Body of pancreas (tissue), 4 donors: ENCODE data around the gene ATP11A. TPM values are rescaled to one million over a fixed set of nuclear protein-coding genes. Genes with fewer than 3 reads are reported as not detected.

Experiments
- ATAC-seq: fragments of 150-250 bp; one replicate; pipeline ENCODE4 v1.9.1; 2016
- DNase-seq, 4 donors: peaks; one replicate each; pipeline ENCODE4 v3.0.0-alpha.2; 2019
- H3K27ac ChIP-seq, 4 donors: fragments of 200-600 bp; sonication (generic); 1 replicate in 3 of 4; 2 replicates in 1 of 4; pipeline versions ENCODE4 v1.5.1 to v1.6.1; 2016 to 2019; ENCODE audit warnings: mild to moderate bottlenecking in 1 of 4, mixed read lengths in 1 of 4, moderate library complexity in 1 of 4
- H3K27me3 ChIP-seq, 2 donors: fragments of 200-600 bp; sonication (generic); one replicate each; pipeline ENCODE4 v1.6.0; 2016; ENCODE audit warnings: mild to moderate bottlenecking in 1 of 2
- H3K36me3 ChIP-seq, 2 donors: fragments of 200-600 bp; sonication (generic); replicated peaks in 1 of 2; 2 replicates each; pipeline ENCODE4 v1.5.1; 2016; ENCODE audit warnings: low read depth in 2 of 2; ENCODE audit not compliant: insufficient read depth in 1 of 2
- H3K4me1 ChIP-seq: fragments of 200-600 bp; sonication (generic); one replicate; pipeline ENCODE4 v1.6.0; 2016
- H3K4me3 ChIP-seq, 2 donors: fragments of 200-600 bp; sonication (generic); 1 replicate in 1 of 2; 2 replicates in 1 of 2; pipeline ENCODE4 v1.5.1; 2016 to 2019
- H3K9me3 ChIP-seq, 3 donors: fragments of 200-600 bp; sonication (generic); 1 replicate in 2 of 3; 2 replicates in 1 of 3; pipeline ENCODE4 v1.5.1; 2016
- POLR2A ChIP-seq, 3 donors: fragments of 450-650 bp; IDR thresholded peaks; one replicate each; pipeline ENCODE4 v1.6.1; 2016; ENCODE audit warnings: antibody characterized with exemption in 3 of 3, mild to moderate bottlenecking in 2 of 3
- WGBS, 2 donors: methylation state at CpG; one replicate each; pipeline ENCODE4 v1.1.5; 2017; 5-methylcytosine and 5-hydroxymethylcytosine counted together
- intact Hi-C: fragments of 100-400 bp; cut with DNase I; formaldehyde crosslinking; loops from one replicate; pipeline ENCODE4 v1.15.1; 2023
- total RNA-seq, 2 donors: library from RNA; depleted of rRNA; stranded (reverse); fragments of >200 nt; gene quantifications; one replicate each; pipeline ENCODE4 v1.1.0, GENCODE V29; 2016
- TF ChIP-seq, protein P1 (sequence below), 7 experiments: fragments of 450-650 bp in 4 of 7; fragments of 200-600 bp in 3 of 7; sonication (generic) in 3 of 7; IDR thresholded peaks; one replicate each; pipeline ENCODE4 v1.5.1; 2016 to 2019; ENCODE audit warnings: antibody characterized with exemption in 7 of 7

Gene ATP11A
- total RNA-seq, 2 donors from 2014 or later, result 24.1 to 33.9 TPM

DNA sequence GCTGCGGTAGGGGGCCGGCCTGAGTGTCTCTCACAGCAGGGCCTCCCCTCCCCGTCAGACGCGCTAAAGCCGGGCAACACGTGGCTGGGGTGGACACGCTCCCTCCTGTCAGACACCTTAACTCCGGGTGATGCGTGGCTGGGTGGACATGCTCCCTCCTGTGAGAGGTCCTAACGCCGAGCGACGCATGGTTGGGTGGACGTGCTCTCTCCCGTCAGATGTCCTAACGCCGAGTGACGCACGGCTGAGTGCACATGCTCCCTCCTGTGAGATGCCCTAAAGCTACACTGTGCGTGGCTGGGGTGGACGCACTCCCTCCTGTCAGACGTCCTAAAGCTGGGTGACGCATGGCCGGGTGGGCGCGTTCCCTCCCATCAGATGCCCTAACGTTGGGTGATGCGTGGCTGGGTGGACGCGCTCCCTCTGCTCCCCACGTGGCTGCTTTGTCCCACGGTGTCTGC, 153.1 kb downstream of the ATP11A start:
- intact Hi-C loops, result no loop called here
- Histone ChIP-seq H3K27me3 (no peaks in the 10 kb centered on the region), H3K4me3 (no peak overlapping the region), H3K27ac (no peak overlapping the region), H3K9me3 (no peaks in the 10 kb centered on the region), H3K36me3 (peaks cover 0 to 17% of the 10 kb centered on the region in 2 donors), H3K4me1 (no peaks in the 10 kb centered on the region)
- no peak for ATAC-seq
- 93 to 94% methylated on average over 27 to 32 of the region's 33 CpGs for WGBS, 2 donors
- DNase-seq, result no peak
- TF ChIP-seq POLR2A (IDR thresholded peaks at IDR 0.05), result no peak
- TF ChIP-seq, protein P1, sequence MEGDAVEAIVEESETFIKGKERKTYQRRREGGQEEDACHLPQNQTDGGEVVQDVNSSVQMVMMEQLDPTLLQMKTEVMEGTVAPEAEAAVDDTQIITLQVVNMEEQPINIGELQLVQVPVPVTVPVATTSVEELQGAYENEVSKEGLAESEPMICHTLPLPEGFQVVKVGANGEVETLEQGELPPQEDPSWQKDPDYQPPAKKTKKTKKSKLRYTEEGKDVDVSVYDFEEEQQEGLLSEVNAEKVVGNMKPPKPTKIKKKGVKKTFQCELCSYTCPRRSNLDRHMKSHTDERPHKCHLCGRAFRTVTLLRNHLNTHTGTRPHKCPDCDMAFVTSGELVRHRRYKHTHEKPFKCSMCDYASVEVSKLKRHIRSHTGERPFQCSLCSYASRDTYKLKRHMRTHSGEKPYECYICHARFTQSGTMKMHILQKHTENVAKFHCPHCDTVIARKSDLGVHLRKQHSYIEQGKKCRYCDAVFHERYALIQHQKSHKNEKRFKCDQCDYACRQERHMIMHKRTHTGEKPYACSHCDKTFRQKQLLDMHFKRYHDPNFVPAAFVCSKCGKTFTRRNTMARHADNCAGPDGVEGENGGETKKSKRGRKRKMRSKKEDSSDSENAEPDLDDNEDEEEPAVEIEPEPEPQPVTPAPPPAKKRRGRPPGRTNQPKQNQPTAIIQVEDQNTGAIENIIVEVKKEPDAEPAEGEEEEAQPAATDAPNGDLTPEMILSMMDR (IDR thresholded peaks at IDR 0.05), result no peak

DNA sequence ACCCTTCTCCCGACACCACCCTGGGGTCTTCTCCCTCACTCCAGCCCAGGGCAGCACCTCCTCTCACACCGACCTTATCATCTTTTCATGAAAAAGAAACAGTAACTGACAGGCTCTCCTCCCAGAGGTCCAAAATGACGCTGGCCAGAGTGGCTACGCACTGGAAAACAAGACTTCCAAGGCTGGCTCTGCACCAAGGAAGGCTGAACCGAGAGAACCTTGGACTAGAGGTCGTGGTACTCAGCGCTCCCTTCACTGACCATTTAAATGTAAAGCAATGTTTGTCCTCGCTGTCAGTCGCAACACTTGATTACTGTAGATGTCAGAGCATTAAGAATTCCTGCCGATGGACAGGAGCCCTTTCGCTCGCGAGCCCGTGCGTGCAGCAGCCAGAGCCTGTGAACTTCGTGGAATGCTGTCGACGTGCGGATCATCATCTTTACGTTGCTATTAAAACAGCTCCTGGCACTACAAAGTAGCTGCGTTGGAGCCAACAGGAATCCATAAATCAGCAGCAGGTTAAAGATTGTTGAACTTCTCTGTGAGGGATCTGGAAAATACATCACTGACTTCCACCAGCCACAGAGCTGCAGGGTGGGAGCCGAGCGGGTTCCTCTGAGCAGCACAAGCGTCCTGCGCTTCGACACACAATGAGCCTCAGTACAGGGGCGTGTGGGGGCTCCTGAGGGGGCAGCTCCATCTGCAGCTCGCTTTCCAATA, 153.7 kb downstream of the ATP11A start:
- ATAC-seq (no peak), DNase-seq (no peak)
- Histone ChIP-seq H3K9me3 (no peaks in the 10 kb centered on the region), H3K4me1 (no peaks in the 10 kb centered on the region), H3K27ac (no peak overlapping the region), H3K36me3 (peaks cover 0 to 16% of the 10 kb centered on the region in 2 donors), H3K4me3 (no peak overlapping the region), H3K27me3 (no peaks in the 10 kb centered on the region)
- WGBS, 2 donors, result 88 to 91% methylated on average over 25 to 28 of the region's 28 CpGs
- intact Hi-C loops, result no loop called here
- no peak for TF ChIP-seq POLR2A (IDR thresholded peaks at IDR 0.05)
- TF ChIP-seq, protein P1 (IDR thresholded peaks at IDR 0.05), result no peak

DNA sequence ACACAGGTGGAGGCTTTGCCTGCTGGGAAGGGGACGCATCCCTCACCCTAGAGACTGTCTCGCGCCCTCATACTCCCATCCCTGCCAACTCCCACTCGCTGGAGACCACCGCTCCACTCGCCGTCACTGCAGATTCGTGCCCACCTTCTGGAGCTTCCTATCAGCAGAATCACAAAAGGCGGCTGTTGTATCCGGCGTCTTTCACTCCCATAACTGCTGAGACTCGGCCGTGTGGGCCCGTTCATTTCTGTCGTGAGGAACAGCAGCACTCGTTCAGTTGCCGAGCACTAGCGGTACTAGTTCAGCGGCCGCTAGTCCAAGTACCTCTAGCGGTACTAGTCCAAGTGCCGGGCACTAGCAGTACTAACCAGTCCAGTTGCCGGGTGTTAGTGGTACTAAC, 154.6 kb downstream of the ATP11A start:
- intact Hi-C loops, result no loop called here
- no peak for ATAC-seq
- Histone ChIP-seq H3K4me1 (no peaks in the 10 kb centered on the region), H3K27ac (no peak overlapping the region), H3K36me3 (peaks cover 0 to 15% of the 10 kb centered on the region in 2 donors), H3K27me3 (no peaks in the 10 kb centered on the region), H3K4me3 (no peak overlapping the region), H3K9me3 (no peaks in the 10 kb centered on the region)
- DNase-seq, result no peak
- 94 to 95% methylated on average over 20 to 23 of the region's 23 CpGs for WGBS, 2 donors
- TF ChIP-seq, protein P1 (IDR thresholded peaks at IDR 0.05), result no peak
- TF ChIP-seq POLR2A (IDR thresholded peaks at IDR 0.05), result no peak

DNA sequence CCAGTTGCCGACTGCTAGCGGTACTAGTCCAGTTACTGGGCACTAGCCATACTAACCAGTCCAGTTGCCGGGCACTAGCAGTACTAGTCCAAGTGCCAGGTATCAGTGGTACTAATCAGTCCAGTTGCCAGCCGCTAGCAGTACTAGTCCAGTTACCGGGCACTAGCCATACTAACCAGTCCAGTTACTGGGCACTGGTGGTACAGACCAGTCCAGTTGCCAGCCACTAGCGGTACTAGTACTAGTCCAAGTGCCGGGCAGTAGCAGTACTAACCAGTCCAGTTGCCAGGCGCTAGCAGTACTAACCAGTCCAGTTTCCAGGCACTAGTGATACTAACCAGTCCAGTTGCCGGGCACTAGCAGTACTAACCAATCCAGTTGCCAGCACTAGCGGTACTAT, 155.0 kb downstream of the ATP11A start:
- WGBS, 2 donors, result 80 to 93% methylated on average over 1 to 10 of the region's 10 CpGs
- intact Hi-C loops, result no loop called here
- Histone ChIP-seq H3K9me3 (no peaks in the 10 kb centered on the region), H3K36me3 (peaks cover 0 to 15% of the 10 kb centered on the region in 2 donors), H3K27ac (no peak overlapping the region), H3K4me3 (no peak overlapping the region), H3K4me1 (no peaks in the 10 kb centered on the region), H3K27me3 (no peaks in the 10 kb centered on the region)
- no peak for TF ChIP-seq POLR2A (IDR thresholded peaks at IDR 0.05)
- TF ChIP-seq, protein P1 (IDR thresholded peaks at IDR 0.05), result no peak
- ATAC-seq (no peak), DNase-seq (no peak)
